Measurements from ENCODE around the gene FYB2.

Gene FYB2

DNA sequence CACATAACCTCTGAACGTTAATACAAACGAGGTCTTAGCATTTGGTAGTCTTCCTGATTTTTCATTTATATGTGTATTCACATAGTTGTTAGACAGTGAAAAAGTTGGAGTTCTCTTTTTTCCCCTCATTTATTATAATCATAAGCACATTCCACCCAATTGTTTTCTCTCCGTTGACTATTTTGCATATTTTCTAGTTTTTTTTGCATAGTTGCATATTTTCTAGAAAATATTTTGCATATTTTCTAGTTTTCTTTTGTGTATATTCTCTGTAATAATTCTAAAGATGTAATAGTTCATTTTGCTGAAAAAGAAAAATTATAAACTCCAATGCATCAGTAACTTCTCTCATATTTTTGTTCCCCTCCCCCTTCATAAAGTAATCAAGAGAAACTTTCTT, 47.5 kb downstream of the FYB2 start:
- in situ Hi-C loops (cut with MboI; ENCODE audit: low sequenced_read_pairs) = no loop called here

DNA sequence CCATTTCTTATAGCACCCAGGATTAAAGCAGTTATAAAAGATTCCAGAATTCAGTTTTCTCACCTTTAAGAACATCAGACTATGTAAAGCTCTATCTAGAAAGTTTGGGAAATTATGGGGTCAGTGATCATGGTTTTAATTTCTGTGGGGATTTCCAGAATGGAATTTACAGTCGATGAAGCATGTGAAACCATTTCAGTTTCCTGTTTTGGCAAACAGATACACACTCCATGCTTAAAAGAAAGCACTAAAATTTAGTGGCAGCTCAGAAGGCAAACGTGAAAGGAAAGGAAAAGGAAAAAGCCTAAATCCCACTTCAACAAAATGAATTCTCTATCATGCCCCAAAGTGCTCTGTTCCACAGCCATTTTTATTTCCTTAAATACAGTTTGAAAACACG, 60.4 kb downstream of the FYB2 start:
- no peaks in the 10 kb centered on the region for H3K4me1 ChIP-seq
- H3K4me3 ChIP-seq = no peak overlapping the region
- H3K9me3 ChIP-seq = no peaks in the 10 kb centered on the region
- DNase-seq (ENCODE audit: low spot score in 2 of 2) = no peak
- in situ Hi-C loops (cut with MboI; ENCODE audit: low sequenced_read_pairs) = no loop called here
- H3K27me3 ChIP-seq (ENCODE audit: low read depth) = no peaks in the 10 kb centered on the region; the same call in 1 of the 2 replicates
- H3K36me3 ChIP-seq (replicated peaks) = no peaks in the 10 kb centered on the region

More for the DNA sequence above, 47.5 kb downstream of the FYB2 start:
- Histone ChIP-seq H3K27me3 (ENCODE audit: low read depth) (peaks cover 5% of the 10 kb centered on the region), H3K4me1 (no peaks in the 10 kb centered on the region), H3K36me3 (replicated peaks) (no peaks in the 10 kb centered on the region), H3K4me3 (no peak overlapping the region), H3K9me3 (no peaks in the 10 kb centered on the region)
- DNase-seq (ENCODE audit: low spot score in 2 of 2) = no peak

DNA sequence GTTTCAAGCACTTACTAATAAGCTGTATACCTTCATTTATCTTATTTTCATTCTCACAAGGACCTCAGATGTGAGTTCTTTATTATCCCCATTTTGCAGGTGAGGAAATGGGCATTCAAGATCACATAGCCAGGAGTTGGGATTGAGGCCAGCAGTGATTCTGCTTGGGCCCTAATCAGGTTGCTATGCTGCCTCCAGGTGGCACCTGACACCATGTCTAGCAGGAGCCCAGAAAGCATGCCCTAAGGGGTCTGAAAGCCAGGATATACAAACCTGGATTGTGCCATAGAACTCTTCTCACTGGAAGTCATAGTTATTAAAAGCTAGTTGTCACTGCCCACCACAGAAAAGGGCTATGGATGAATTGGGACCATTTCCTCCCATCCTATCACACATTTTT, 61.1 kb downstream of the FYB2 start:
- Histone ChIP-seq H3K9me3 (no peaks in the 10 kb centered on the region), H3K36me3 (replicated peaks) (no peaks in the 10 kb centered on the region), H3K27me3 (ENCODE audit: low read depth) (no peaks in the 10 kb centered on the region; the same call in 1 of the 2 replicates), H3K4me1 (no peaks in the 10 kb centered on the region), H3K4me3 (no peak overlapping the region)
- in situ Hi-C loops (cut with MboI; ENCODE audit: low sequenced_read_pairs) = no loop called here
- no peak for DNase-seq (ENCODE audit: low spot score in 2 of 2)

DNA sequence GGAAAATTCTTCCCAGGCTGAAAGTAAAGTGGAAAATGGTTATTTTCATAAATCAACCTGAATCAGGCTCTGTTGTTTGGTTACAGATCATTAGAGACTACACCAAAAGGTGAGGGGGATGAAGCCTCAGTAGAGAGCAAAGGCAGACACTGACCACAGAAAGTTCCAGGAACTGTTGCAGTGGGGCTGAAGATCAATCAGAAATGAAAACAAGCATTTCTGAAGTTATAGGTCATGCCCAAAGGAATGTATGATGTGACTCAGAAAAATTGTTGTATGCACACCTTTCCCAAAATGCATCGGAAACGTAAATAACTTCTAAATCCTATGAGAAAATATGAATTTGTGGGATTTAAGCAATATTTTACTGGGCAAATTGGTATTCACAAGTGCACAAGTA, 63.3 kb downstream of the FYB2 start:
- Histone ChIP-seq H3K4me3 (no peak overlapping the region), H3K4me1 (no peaks in the 10 kb centered on the region), H3K27me3 (ENCODE audit: low read depth) (no peaks in the 10 kb centered on the region; the same call in 1 of the 2 replicates), H3K36me3 (replicated peaks) (no peaks in the 10 kb centered on the region), H3K9me3 (no peaks in the 10 kb centered on the region)
- in situ Hi-C loops (cut with MboI; ENCODE audit: low sequenced_read_pairs) = no loop called here
- DNase-seq (ENCODE audit: low spot score in 2 of 2) = no peak

DNA sequence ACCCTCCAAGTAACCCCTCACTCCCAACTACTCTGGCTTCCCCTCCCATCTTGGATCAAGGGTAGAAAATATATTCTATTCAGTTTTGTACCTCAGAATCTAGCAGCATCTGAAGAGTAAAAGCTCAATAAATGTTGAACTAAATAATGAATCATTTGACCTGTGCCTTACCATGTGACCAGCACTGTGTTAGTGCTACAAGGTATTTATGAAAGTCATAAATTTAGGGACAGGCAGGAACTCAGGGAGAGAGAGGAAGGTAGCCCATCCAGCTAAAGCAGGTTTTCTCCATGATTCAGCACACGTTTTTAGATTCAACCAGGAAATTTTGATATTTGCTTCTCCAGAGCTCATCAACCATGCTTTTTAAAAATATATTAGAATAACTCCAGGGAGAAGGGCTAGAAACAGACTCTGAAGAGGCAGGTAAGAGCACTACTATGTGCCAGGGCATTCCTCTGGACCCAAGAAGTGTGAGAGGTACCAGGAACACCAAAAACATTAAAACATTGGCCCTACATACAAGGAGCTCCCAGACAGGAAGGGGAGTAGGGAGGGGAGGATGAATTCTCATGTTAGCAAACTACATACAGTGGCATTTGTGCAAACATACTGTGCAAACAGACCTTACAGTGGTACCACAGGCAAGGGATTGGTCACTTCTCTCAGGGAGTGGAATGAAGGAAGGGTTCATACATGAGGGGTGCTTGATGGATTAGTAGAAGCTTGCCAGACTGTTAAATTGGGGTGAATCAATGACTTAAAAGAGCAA, 64.3 kb downstream of the FYB2 start:
- Histone ChIP-seq H3K36me3 (replicated peaks) (no peaks in the 10 kb centered on the region), H3K4me3 (no peak overlapping the region), H3K9me3 (no peaks in the 10 kb centered on the region), H3K27me3 (ENCODE audit: low read depth) (no peaks in the 10 kb centered on the region; the same call in 1 of the 2 replicates), H3K4me1 (no peaks in the 10 kb centered on the region)
- DNase-seq (ENCODE audit: low spot score in 2 of 2) = no peak
- in situ Hi-C loops (cut with MboI; ENCODE audit: low sequenced_read_pairs) = no loop called here

DNA sequence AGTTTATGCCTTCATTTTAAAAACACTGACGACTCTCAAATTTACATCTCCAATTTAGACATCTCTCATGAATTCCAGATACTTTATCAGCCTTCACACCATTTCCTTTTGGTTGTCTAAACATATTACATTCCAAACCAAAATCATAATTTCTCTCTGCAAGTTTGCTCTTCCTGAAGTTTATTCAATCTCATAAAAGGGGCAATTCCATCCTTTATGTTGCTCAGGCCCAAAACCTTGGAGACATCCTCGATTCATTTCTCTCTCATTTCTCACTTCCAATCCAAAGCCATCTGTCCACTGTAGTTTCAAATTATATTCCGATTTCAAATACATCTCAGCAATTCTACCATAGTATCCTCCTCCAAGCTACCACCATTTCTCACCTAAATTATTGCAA, 74.0 kb downstream of the FYB2 start:
- Histone ChIP-seq H3K9me3 (no peaks in the 10 kb centered on the region), H3K4me3 (no peak overlapping the region), H3K4me1 (no peaks in the 10 kb centered on the region), H3K27me3 (ENCODE audit: low read depth) (no peaks in the 10 kb centered on the region), H3K36me3 (replicated peaks) (no peaks in the 10 kb centered on the region)
- in situ Hi-C loops (cut with MboI; ENCODE audit: low sequenced_read_pairs) = no loop called here
- DNase-seq (ENCODE audit: low spot score in 2 of 2) = no peak

DNA sequence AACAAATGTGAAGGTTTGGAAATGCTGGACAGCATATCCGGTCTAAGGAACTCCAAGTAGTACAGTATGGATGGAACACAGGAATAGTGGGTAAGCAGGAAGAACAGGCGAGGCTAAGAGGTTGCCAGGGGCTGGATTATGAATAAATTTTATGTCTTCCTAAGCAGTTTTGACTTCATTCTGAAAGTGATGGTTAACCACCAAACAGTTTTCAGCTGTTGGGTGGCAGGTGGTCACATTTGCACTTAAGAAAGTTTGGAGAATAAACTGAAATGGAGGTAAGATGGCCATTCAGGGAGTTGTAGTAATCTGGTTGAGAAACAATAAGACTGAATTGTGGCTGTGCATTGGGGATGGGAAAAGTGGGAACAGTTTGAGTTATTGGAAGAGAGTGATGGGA, 90.2 kb downstream of the FYB2 start:
- no peaks in the 10 kb centered on the region for H3K9me3 ChIP-seq
- no peak overlapping the region for H3K4me3 ChIP-seq
- in situ Hi-C loops (cut with MboI; ENCODE audit: low sequenced_read_pairs) = no loop called here
- H3K36me3 ChIP-seq (replicated peaks) = no peaks in the 10 kb centered on the region
- no peak for DNase-seq (ENCODE audit: low spot score in 2 of 2)
- H3K4me1 ChIP-seq = peaks cover 5% of the 10 kb centered on the region
- no peaks in the 10 kb centered on the region; the same call in 1 of the 2 replicates for H3K27me3 ChIP-seq (ENCODE audit: low read depth)

DNA sequence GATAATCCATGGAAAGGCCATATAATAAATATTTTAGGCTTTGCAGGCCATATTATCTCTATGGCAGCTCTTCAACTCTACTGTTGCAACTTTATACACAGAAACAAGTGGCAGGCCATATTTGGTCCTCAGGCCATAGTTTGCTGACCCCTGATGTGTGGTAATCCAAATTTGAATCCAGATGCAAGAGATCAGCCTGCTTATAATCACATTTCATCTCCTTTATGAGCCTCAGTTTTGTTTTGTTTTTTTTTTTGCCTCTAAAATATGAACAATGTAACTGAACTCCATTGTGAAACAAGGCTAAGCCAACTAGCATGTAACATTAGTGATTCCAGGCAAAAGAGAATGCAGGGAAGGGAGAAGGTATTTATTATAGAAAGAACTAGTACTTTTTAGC, 92.5 kb downstream of the FYB2 start:
- Histone ChIP-seq H3K27me3 (ENCODE audit: low read depth) (no peaks in the 10 kb centered on the region; the same call in 1 of the 2 replicates), H3K36me3 (replicated peaks) (no peaks in the 10 kb centered on the region), H3K4me1 (peaks cover 5% of the 10 kb centered on the region), H3K4me3 (no peak overlapping the region), H3K9me3 (no peaks in the 10 kb centered on the region)
- no peak for DNase-seq (ENCODE audit: low spot score in 2 of 2)
- in situ Hi-C loops (cut with MboI; ENCODE audit: low sequenced_read_pairs) = no loop called here

DNA sequence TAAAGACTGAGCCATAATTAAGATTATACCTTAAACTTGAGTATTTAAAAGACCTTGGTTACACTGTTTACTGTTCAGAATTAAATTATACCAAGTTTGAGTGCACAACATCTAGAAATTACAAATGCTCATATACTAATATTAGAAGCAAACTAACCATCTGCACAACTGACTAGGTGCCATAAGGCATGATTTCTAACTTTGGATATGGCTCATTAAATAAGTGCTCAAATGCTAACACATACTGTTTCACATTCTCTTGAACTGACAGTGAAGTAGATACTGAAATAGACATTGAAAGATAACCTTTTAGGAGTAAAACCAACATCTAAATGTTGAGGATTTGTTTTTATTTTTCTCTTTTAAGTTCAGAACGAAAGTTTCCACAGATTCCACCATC, 100.0 kb downstream of the FYB2 start:
- no peaks in the 10 kb centered on the region for H3K9me3 ChIP-seq
- in situ Hi-C loops (cut with MboI; ENCODE audit: low sequenced_read_pairs) = no loop called here
- no peak overlapping the region for H3K4me3 ChIP-seq
- no peaks in the 10 kb centered on the region for H3K4me1 ChIP-seq
- no peak for DNase-seq (ENCODE audit: low spot score in 2 of 2)
- H3K36me3 ChIP-seq (replicated peaks) = no peaks in the 10 kb centered on the region
- no peaks in the 10 kb centered on the region for H3K27me3 ChIP-seq (ENCODE audit: low read depth)

DNA sequence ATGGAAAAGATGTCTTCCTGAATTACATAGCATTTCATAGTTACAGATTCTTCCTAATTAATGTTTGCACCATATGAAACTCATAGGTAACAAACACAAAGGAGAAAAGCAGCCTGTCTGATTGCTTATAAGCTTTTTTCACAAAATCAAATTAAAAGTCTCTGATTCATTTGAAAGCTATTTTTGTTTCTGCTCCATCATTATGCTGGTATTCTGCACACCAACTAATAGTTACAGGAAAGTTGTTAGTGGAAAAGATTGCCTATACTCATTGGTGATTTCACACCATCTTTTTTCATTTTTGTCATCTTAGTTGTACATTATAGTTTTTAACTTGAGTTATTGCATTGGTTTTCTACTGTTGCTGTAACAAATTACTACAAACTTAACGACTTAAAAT, 104.0 kb downstream of the FYB2 start:
- H3K36me3 ChIP-seq (replicated peaks) = no peaks in the 10 kb centered on the region
- no peaks in the 10 kb centered on the region for H3K4me1 ChIP-seq
- in situ Hi-C loops (cut with MboI; ENCODE audit: low sequenced_read_pairs) = no loop called here
- no peaks in the 10 kb centered on the region for H3K9me3 ChIP-seq
- H3K27me3 ChIP-seq (ENCODE audit: low read depth) = no peaks in the 10 kb centered on the region
- no peak for DNase-seq (ENCODE audit: low spot score in 2 of 2)
- no peak overlapping the region for H3K4me3 ChIP-seq

DNA sequence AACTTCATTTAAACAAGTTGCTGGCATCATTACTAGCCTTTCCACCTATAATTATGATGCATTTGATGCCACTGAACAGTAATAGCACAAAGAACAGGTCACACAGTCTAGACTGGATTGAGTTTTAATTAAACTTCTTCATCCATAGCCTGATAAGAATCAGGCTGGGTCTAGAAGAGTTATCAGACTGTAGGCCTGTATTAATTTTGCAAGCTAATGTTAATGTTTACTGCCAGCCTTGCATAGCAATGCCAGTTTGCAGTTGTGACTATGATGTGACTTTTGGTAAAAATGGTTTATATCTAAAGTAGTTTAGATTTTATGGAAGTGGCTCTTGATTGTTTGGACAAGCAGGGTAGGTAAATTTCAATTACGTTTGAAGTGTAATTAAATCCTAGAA, 106.1 kb downstream of the FYB2 start:
- H3K4me1 ChIP-seq = no peaks in the 10 kb centered on the region
- H3K9me3 ChIP-seq = no peaks in the 10 kb centered on the region
- no peak for DNase-seq (ENCODE audit: low spot score in 2 of 2)
- H3K4me3 ChIP-seq = no peak overlapping the region
- no peaks in the 10 kb centered on the region for H3K27me3 ChIP-seq (ENCODE audit: low read depth)
- no peaks in the 10 kb centered on the region for H3K36me3 ChIP-seq (replicated peaks)
- in situ Hi-C loops (cut with MboI; ENCODE audit: low sequenced_read_pairs) = no loop called here

DNA sequence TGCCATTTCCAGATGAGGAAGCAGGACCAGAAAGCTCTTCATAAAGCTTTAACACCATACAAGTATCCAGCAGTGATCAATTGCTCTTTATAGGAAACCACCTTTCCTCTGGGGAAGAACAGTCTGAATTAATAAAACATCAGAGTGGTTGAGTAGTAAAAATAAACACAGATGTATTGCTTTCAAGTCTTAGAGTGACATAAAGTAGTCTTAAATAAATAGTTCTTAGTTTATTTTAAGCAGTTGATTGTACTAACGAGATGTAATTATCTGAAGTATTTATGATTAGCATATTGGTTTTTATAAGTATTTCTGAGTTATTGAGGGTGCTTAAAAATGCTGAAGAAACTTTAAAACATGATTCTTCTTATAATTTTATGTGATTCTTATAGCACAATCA, 107.1 kb downstream of the FYB2 start:
- Histone ChIP-seq H3K36me3 (replicated peaks) (peaks cover 4% of the 10 kb centered on the region; the same call in 1 of the 2 replicates), H3K4me3 (no peak overlapping the region), H3K4me1 (no peaks in the 10 kb centered on the region), H3K27me3 (ENCODE audit: low read depth) (no peaks in the 10 kb centered on the region), H3K9me3 (no peaks in the 10 kb centered on the region)
- DNase-seq (ENCODE audit: low spot score in 2 of 2) = no peak
- in situ Hi-C loops (cut with MboI; ENCODE audit: low sequenced_read_pairs) = no loop called here

DNA sequence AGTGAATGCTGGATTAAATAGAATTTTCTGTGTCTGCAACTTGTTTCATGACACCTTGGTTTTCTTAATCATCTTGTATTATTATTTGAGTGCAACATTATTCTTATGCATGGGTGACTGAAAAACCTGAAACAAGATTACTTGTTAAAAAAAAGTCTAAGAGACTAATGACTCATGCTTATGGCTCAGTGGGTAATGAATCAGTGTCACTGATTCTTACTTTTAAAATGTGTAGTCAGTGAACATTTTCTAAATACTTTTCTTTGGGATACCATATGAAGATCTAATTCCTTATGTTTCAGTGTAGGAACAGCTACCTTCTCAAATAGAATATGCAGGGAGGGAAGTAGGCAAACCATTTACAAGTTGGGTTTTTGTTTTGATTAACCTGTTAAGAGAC, 108.6 kb downstream of the FYB2 start:
- Histone ChIP-seq H3K36me3 (replicated peaks) (peaks cover 12% of the 10 kb centered on the region), H3K4me1 (no peaks in the 10 kb centered on the region), H3K9me3 (no peaks in the 10 kb centered on the region), H3K27me3 (ENCODE audit: low read depth) (no peaks in the 10 kb centered on the region), H3K4me3 (no peak overlapping the region)
- DNase-seq (ENCODE audit: low spot score in 2 of 2) = no peak
- in situ Hi-C loops (cut with MboI; ENCODE audit: low sequenced_read_pairs) = no loop called here

DNA sequence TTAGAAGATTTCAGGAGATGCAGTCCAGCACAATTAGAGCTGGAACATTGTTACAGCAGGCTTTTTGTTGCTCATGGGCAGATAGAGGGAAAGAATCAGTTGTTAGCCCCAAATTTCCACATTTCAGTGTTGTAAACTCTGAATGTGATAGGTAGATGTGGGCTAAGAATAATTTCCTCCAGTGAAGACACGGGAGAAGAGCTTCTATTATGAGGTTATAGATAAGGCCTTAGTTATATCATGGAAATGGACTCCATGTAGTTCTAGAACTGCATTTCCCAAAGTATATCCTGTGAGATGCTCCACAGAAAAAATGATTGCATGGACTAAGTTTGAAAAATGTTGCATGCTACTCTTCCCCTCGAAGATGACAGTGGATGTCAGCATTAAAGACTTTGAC, 109.2 kb downstream of the FYB2 start:
- in situ Hi-C loops (cut with MboI; ENCODE audit: low sequenced_read_pairs) = no loop called here
- Histone ChIP-seq H3K27me3 (ENCODE audit: low read depth) (no peaks in the 10 kb centered on the region), H3K4me1 (no peaks in the 10 kb centered on the region), H3K36me3 (replicated peaks) (peaks cover 14% of the 10 kb centered on the region), H3K4me3 (no peak overlapping the region), H3K9me3 (no peaks in the 10 kb centered on the region)
- DNase-seq (ENCODE audit: low spot score in 2 of 2) = no peak

Data from HAP-1 (cell line).